Measurements from ENCODE around the gene GRPR.

DNA sequence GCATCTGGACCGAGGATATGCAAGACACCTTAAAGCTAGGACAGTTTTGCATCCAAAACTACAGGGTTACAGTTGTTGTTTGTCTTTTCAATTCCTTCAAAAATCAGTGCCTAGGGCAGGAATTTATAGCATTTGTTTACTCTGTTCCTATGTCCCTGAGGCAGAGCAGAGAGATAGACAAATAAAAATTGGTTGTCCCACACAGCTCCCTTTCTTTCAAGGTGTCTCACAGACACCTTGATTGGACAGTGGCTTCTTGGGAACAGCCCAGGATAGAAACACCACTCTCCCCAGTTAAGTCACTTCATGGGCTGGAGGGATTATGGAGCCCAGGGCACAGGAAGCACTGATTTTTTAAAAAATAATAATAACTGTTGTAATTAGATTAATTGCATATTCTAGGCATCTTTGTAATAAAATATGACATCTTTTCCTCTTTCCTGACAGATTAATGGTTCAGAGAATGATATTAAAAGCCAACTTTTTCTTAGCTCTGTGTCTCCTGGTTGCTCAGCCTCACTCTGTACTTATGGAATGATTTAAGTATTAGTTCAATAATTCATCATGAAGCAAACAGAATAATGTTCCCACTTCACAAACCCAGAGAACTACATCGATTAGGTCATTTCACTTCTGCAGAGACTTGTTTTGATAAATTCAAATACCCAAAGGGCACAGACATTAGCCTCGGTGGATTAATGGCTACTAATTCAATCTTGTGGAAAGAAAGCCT lies 52.1 kb downstream of the GRPR start:
- TF ChIP-seq, protein P1, sequence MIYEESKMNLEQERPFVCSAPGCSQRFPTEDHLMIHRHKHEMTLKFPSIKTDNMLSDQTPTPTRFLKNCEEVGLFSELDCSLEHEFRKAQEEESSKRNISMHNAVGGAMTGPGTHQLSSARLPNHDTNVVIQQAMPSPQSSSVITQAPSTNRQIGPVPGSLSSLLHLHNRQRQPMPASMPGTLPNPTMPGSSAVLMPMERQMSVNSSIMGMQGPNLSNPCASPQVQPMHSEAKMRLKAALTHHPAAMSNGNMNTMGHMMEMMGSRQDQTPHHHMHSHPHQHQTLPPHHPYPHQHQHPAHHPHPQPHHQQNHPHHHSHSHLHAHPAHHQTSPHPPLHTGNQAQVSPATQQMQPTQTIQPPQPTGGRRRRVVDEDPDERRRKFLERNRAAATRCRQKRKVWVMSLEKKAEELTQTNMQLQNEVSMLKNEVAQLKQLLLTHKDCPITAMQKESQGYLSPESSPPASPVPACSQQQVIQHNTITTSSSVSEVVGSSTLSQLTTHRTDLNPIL (CRISPR knock-in tag; IDR thresholded peaks at IDR 0.05; ENCODE audit: low read depth) = no peak
- TF ChIP-seq CSDC2 (CRISPR knock-in tag; IDR thresholded peaks at IDR 0.05) = no peak
- TF ChIP-seq ARNTL (CRISPR knock-in tag; IDR thresholded peaks at IDR 0.05; ENCODE audit: borderline replicate concordance, low read depth) = no peak
- TF ChIP-seq ZFP3 (CRISPR knock-in tag; IDR thresholded peaks at IDR 0.05) = no peak
- no peak for TF ChIP-seq RARB (CRISPR knock-in tag; IDR thresholded peaks at IDR 0.05)
- TF ChIP-seq GLIS3 (CRISPR knock-in tag; IDR thresholded peaks at IDR 0.05) = no peak
